HepG2 (cell line): ENCODE data around the gene ZNF747. TPM values are rescaled to one million over a fixed set of nuclear protein-coding genes. Genes with fewer than 3 reads are reported as not detected.

Source experiments
- ATAD3A ChIP-seq: sonication (generic); formaldehyde crosslinking; IDR thresholded peaks from 2 replicates; pipeline ENCODE4 v1.4.0; 2020; ENCODE audit warnings: missing genetic modification reagents
- ATF4 ChIP-seq, 2 experiments: fragments of 450-650 bp in 1 of 2; sonication (generic) in 1 of 2; formaldehyde crosslinking; IDR thresholded peaks; 2 replicates each; pipeline versions ENCODE4 v1.5.0 to v1.8.0; 2020 to 2022; ENCODE audit warnings: mild to moderate bottlenecking in 1 of 2, missing genetic modification reagents in 1 of 2
- BORCS8-MEF2B ChIP-seq: sonication (generic); formaldehyde crosslinking; IDR thresholded peaks from 2 replicates; pipeline ENCODE4 v1.8.0; 2022; ENCODE audit warnings: mild to moderate bottlenecking, missing genetic modification reagents
- BRD4 ChIP-seq: sonication (generic); formaldehyde crosslinking; IDR thresholded peaks from 2 replicates; pipeline ENCODE4 v1.4.0; 2020; ENCODE audit warnings: missing genetic modification reagents
- CENPX ChIP-seq: sonication (generic); formaldehyde crosslinking; IDR thresholded peaks from 2 replicates; pipeline ENCODE4 v1.9.0; 2021; ENCODE audit warnings: mild to moderate bottlenecking, missing genetic modification reagents, moderate library complexity
- FOXK2 ChIP-seq: fragments of 450-650 bp; IDR thresholded peaks from 2 replicates; pipeline ENCODE4 v1.6.1; 2016
- FOXO1 ChIP-seq: sonication (generic); formaldehyde crosslinking; IDR thresholded peaks from 2 replicates; pipeline ENCODE4 v1.4.0; 2020; ENCODE audit warnings: missing genetic modification reagents
- IKZF4 ChIP-seq: sonication (generic); formaldehyde crosslinking; IDR thresholded peaks from 2 replicates; pipeline ENCODE4 v1.5.1; 2020; ENCODE audit warnings: borderline replicate concordance, mild to moderate bottlenecking, low read depth, missing genetic modification reagents; ENCODE audit errors: not compliant biosample characterization
- KDM3A ChIP-seq: IDR thresholded peaks from 2 replicates; pipeline ENCODE4 v1.6.1; 2018; ENCODE audit warnings: low read depth, missing compliant biosample characterization
- MAF1 ChIP-seq: sonication (generic); formaldehyde crosslinking; IDR thresholded peaks from 2 replicates; pipeline ENCODE4 v1.5.0; 2020; ENCODE audit warnings: missing genetic modification reagents, borderline replicate concordance
- SP2 ChIP-seq: sonication (generic); formaldehyde crosslinking; IDR thresholded peaks from 2 replicates; pipeline ENCODE4 v1.5.1; 2020; ENCODE audit warnings: mild to moderate bottlenecking, missing genetic modification reagents
- STAG1 ChIP-seq: sonication (generic); formaldehyde crosslinking; IDR thresholded peaks from 2 replicates; pipeline ENCODE4 v1.4.0; 2020; ENCODE audit warnings: missing genetic modification reagents
- TEAD2 ChIP-seq: sonication (generic); formaldehyde crosslinking; IDR thresholded peaks from 2 replicates; pipeline ENCODE4 v1.9.0; 2021; ENCODE audit warnings: missing genetic modification reagents
- ZFP36L2 ChIP-seq: sonication (generic); formaldehyde crosslinking; IDR thresholded peaks from 2 replicates; pipeline ENCODE4 v1.4.0; 2020; ENCODE audit warnings: missing genetic modification reagents
- ZFP41 ChIP-seq: sonication (generic); formaldehyde crosslinking; IDR thresholded peaks from 2 replicates; pipeline ENCODE4 v1.4.0; 2020; ENCODE audit warnings: mild to moderate bottlenecking, missing genetic modification reagents, borderline replicate concordance
- ZNF34 ChIP-seq: sonication (generic); formaldehyde crosslinking; IDR thresholded peaks from 2 replicates; pipeline ENCODE4 v1.4.0; 2020; ENCODE audit warnings: mild to moderate bottlenecking, missing genetic modification reagents, borderline replicate concordance
- ZNF446 ChIP-seq: sonication (generic); formaldehyde crosslinking; IDR thresholded peaks from 2 replicates; pipeline ENCODE4 v1.5.0; 2020; ENCODE audit warnings: mild to moderate bottlenecking, missing genetic modification reagents
- ZNF546 ChIP-seq: sonication (generic); formaldehyde crosslinking; conservative IDR thresholded peaks from 2 replicates; pipeline ENCODE4 v1.8.1; 2023; ENCODE audit warnings: mild to moderate bottlenecking, missing genetic modification reagents
- ZNF792 ChIP-seq: IDR thresholded peaks from 2 replicates; pipeline ENCODE4 v1.6.1; 2016
- ZXDC ChIP-seq: sonication (generic); formaldehyde crosslinking; IDR thresholded peaks from 2 replicates; pipeline ENCODE4 v1.5.0; 2020; ENCODE audit warnings: mild to moderate bottlenecking, missing genetic modification reagents
- polyA plus RNA-seq, 8 experiments: library from polyadenylated mRNA; depleted of rRNA in 3 of 8; stranded (reverse) in 7 of 8; unstranded in 1 of 8; fragments of >200 nt; fragmentation: Illumina TruSeq in 4 of 8; extraction: Trizol in 4 of 8; gene quantifications; 2 replicates each; pipeline versions ENCODE4 v1.2.1 to v1.2.3, GENCODE V29; 2011 to 2016; ENCODE audit warnings: low read depth in 4 of 8, missing spikeins in 1 of 8, mixed read lengths in 1 of 8; ENCODE audit not compliant: insufficient read depth in 1 of 8
- total RNA-seq, 5 experiments: library from RNA; depleted of rRNA; stranded (reverse); fragments of >200 nt; fragmentation: Illumina TruSeq; extraction: Trizol; gene quantifications; 2 replicates each; pipeline ENCODE4 v1.2.3, GENCODE V29; 2016; ENCODE audit warnings: low read depth in 1 of 5
- TF ChIP-seq, protein P1 (sequence below): sonication (generic); formaldehyde crosslinking; IDR thresholded peaks from 2 replicates; pipeline ENCODE4 v1.8.0; 2022; ENCODE audit warnings: mild to moderate bottlenecking, missing genetic modification reagents; ENCODE audit not compliant: insufficient replicate concordance
- TF ChIP-seq, protein P2 (sequence below): IDR thresholded peaks from 2 replicates; pipeline ENCODE4 v1.6.1; 2016
- TF ChIP-seq, protein P3 (sequence below): sonication (generic); formaldehyde crosslinking; IDR thresholded peaks from 2 replicates; pipeline ENCODE4 v1.4.0; 2020; ENCODE audit warnings: missing genetic modification reagents
- TF ChIP-seq, protein P4 (sequence below): sonication (generic); formaldehyde crosslinking; IDR thresholded peaks from 2 replicates; pipeline ENCODE4 v1.8.1; 2023; ENCODE audit warnings: mild to moderate bottlenecking, missing genetic modification reagents, borderline replicate concordance

ZNF747 gene
- total and polyA plus RNA-seq, 2 of the 13 experiments (the other 11 are each of a cell fraction or from before 2014, with no cell fraction given) = 7.2 to 10.2 TPM

DNA sequence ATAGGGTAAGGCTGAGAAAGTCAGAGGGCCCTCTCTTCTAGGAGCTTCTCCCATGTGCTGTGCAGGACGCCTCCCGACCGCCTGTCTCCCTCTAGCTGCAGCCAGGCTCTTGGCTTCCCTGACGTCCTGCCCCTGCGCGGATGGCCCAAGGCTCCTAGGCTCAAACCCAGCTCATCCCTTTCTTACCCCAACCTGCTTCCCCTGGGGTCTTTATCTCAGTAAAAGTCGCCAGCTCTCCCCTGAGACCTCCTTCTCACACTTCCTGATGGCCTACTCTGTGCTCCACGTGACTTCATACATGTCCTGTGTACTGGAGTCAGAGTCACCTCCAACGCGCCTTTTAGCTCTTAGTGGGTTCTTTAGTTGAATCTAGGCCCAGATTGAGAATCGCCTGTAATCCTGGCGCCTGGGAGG, 1.1 kb upstream of the ZNF747 start (continued):
- TF ChIP-seq, protein P1, sequence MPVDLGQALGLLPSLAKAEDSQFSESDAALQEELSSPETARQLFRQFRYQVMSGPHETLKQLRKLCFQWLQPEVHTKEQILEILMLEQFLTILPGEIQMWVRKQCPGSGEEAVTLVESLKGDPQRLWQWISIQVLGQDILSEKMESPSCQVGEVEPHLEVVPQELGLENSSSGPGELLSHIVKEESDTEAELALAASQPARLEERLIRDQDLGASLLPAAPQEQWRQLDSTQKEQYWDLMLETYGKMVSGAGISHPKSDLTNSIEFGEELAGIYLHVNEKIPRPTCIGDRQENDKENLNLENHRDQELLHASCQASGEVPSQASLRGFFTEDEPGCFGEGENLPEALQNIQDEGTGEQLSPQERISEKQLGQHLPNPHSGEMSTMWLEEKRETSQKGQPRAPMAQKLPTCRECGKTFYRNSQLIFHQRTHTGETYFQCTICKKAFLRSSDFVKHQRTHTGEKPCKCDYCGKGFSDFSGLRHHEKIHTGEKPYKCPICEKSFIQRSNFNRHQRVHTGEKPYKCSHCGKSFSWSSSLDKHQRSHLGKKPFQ (CRISPR knock-in tag) = peak; percentile 83
- TF ChIP-seq ZNF34 (CRISPR knock-in tag) (no peak), ATF4 (CRISPR knock-in tag; IDR thresholded peaks at IDR 0.05) (no peak), ZNF546 (CRISPR knock-in tag) (no peak), ZFP41 (CRISPR knock-in tag) (peak; percentile 83; the same call in 1 of the 2 replicates), SP2 (no peak), ZNF446 (CRISPR knock-in tag) (0 out of 2 replicates have a peak, but pooled peaks have one; percentile 93), ZXDC (CRISPR knock-in tag) (no peak; the same call in 1 of the 2 replicates), MAF1 (CRISPR knock-in tag) (no peak), ZNF792 (CRISPR knock-in tag) (peak; percentile 87; the same call in 1 of the 2 replicates), IKZF4 (CRISPR knock-in tag) (no peak), ATAD3A (no peak), FOXO1 (no peak), TEAD2 (CRISPR knock-in tag) (no peak), FOXK2 (no peak), ZFP36L2 (CRISPR knock-in tag) (no peak), KDM3A (no peak), BRD4 (CRISPR knock-in tag) (0 out of 2 replicates have a peak, but pooled peaks have one; percentile 50), BORCS8-MEF2B (CRISPR knock-in tag) (peak; percentile 49; the same call in 1 of the 2 replicates), CENPX (CRISPR knock-in tag) (no peak), STAG1 (CRISPR knock-in tag) (peak; percentile 81)
- TF ChIP-seq, protein P2, sequence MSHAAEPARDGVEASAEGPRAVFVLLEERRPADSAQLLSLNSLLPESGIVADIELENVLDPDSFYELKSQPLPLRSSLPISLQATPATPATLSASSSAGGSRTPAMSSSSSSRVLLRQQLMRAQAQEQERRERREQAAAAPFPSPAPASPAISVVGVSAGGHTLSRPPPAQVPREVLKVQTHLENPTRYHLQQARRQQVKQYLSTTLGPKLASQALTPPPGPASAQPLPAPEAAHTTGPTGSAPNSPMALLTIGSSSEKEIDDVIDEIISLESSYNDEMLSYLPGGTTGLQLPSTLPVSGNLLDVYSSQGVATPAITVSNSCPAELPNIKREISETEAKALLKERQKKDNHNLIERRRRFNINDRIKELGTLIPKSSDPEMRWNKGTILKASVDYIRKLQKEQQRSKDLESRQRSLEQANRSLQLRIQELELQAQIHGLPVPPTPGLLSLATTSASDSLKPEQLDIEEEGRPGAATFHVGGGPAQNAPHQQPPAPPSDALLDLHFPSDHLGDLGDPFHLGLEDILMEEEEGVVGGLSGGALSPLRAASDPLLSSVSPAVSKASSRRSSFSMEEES (CRISPR knock-in tag) = no peak; the same call in 1 of the 2 replicates
- TF ChIP-seq, protein P3, sequence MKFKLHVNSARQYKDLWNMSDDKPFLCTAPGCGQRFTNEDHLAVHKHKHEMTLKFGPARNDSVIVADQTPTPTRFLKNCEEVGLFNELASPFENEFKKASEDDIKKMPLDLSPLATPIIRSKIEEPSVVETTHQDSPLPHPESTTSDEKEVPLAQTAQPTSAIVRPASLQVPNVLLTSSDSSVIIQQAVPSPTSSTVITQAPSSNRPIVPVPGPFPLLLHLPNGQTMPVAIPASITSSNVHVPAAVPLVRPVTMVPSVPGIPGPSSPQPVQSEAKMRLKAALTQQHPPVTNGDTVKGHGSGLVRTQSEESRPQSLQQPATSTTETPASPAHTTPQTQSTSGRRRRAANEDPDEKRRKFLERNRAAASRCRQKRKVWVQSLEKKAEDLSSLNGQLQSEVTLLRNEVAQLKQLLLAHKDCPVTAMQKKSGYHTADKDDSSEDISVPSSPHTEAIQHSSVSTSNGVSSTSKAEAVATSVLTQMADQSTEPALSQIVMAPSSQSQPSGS (CRISPR knock-in tag) = 0 out of 2 replicates have a peak, but pooled peaks have one; percentile 54
- TF ChIP-seq, protein P4, sequence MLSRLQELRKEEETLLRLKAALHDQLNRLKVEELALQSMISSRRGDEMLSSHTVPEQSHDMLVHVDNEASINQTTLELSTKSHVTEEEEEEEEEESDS (CRISPR knock-in tag) = no peak
